HG03280 (cell line): ENCODE measurements around the gene CTNNA2.

Experiments
- ATAC-seq: cut with Tn5 transposase; IDR thresholded peaks from one replicate; pipeline ENCODE4 v1.9.1; 2021; ENCODE audit warnings: mild to moderate bottlenecking, moderate library complexity; ENCODE audit not compliant: unreplicated experiment

Gene CTNNA2

GRCh38 chr2:80437959-80438358, 925.1 kb downstream of the CTNNA2 start:
- ATAC-seq, result no peak

GRCh38 chr2:80438686-80439085, 925.8 kb downstream of the CTNNA2 start:
- ATAC-seq, result no peak

DNA sequence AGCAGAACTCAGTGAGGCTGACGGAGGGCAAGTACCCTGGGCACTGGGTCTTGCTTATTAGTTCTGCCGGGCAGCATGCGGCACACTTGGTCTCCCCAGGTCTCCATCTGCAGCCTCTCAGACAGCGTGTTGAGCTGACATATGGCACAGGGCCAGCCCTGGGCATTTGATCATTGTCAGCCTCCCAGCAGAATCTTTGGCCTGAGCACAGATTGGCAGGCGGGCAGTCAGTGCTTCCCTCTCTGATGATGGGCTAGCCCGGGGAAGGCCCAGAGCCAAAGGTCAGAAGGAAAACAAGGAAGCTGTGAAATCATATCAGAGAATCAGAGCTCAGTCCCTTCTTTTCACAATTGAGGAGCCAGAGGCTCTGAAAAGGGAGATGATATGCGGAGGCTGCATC, 941.8 kb downstream of the CTNNA2 start:
- ATAC-seq, result no peak

DNA sequence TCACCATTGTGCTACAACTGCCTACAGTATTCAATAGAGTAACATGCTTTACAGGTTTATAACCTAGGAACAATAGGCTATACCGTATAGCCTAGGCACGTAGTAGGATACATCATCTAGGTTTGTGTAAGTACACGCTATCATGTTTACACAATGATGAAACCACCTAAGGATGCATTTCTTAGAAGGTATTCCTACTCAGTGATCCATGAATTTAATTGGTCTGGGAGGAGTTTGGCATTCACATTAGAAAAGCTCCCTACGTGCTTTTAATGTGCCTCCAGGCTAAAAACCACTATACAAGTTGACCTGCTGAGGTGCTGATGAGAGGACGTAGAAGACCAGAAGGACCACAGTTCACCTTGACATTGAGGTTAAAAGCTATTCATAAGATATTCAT, 946.2 kb downstream of the CTNNA2 start:
- ATAC-seq, result no peak

DNA sequence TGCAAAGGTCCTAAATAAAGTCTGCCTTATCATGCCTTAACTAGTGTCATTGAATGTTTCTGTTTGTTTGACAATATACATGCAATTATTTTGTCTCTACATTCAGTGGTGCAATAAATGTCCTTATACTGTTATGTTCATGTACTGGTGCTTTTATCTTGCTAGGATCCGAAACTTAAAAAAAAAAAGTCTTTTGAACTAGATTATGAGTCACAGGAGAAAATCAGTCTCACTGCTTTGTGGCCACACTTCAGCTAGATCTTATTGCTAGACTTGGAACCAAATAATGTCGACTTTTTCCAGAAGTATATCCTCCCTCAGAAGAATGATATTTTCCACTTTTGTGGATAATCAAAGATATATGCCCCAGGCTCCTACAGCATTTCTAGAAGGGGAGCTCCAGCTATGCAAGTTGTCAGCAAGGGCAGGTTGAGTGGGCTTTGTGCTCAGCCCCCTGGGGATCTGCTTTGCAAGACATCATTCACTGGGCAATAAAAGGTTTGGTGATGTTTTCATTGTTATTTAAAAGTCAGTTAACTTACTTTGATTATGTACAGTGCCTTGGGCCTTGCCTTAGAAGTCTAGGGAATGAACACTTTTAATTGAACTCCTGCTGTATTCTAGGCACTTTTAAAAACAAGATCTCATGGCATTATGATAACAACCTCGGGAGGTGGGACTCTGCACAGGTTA, 948.8 kb downstream of the CTNNA2 start:
- ATAC-seq, result no peak

- no peak for ATAC-seq
These were observed 949.8 kb downstream of the CTNNA2 start for GRCh38 chr2:80462654-80463053.

DNA sequence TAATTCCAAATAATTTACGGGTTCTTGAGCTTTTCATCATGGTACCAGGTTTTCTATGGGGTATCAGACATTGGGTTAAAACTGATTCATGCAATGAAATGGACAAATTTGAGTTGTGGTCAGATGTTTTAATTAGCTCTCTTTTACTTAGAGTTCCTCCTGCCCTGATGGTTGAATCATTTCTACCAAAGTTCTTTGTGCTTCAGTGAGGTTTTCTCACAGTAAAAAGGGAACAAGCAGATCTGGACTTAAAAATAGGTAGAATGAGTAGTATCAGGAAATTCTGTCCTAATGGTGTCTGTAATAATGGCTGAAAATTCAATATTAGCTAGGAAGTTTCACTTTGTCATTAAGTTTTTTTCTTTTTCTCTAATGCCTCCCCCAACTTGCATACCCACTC, 951.4 kb downstream of the CTNNA2 start:
- ATAC-seq, result no peak

DNA sequence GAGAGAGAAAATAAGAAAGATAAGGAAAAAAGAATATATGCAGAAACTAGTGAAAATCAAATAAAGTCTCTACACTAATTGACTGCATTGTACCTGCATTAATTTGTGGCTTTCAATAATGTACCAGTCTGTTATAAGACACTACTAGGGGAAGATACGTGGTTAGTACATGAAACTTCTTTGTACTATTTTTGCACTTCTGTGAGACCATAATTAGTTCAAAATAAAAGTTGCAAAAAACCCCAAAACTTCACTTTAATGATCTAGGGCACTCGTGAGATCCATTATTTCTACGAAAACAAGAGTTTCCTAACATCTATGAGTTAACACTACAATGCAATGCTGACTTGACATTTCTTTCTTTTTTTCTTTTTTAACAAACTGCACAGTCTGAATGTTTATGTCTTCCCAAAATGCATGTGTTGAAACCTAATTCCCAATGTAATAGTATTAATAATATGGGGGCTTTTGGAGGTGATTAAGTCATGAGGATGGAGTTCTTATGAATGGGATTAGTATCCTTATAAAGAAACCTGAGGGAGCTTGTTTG, 954.5 kb downstream of the CTNNA2 start:
- no peak for ATAC-seq

GRCh38 chr2:80469428-80469827, 956.6 kb downstream of the CTNNA2 start:
- no peak for ATAC-seq

GRCh38 chr2:80473069-80473468, 960.2 kb downstream of the CTNNA2 start:
- no peak for ATAC-seq

DNA sequence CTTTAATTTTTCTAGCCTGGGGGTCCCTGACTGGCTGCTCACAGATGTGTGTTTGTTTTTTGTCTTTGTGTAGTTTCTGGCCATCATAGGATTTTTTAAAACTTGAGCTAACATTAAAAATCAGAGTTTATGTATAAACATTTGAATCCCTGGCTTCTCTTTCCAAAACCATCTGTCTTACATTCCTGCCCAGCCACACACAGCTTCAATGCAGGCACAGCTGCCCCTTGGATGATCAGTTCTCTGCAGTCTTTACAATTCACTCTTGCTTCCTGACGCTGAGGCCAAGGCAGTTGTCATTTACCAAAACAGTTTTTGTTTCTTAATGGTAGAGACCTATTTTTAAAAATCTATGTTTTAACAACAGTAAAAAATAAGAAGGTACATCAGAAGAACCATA, 960.9 kb downstream of the CTNNA2 start:
- no peak for ATAC-seq

DNA sequence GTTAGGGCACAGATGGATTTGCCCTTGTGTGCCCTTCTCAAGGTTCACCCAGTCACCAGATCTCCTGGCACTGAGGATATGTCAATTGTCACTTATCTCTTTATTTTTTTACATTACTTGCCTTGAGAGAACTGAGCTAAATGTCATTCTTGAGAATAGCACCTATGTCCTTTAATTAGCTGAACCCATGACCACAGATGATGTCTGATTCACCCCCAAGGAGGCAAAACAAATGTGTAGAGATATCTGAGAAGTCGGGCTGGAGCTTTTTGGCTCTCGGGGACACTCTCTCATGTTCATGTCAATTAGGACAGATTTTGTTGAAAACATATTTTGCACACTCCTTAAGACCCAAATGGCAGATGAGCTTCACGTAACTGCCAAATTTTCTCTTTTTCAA, 963.1 kb downstream of the CTNNA2 start:
- no peak for ATAC-seq

GRCh38 chr2:80476535-80477117, 963.8 kb downstream of the CTNNA2 start:
- ATAC-seq, result no peak

GRCh38 chr2:80482276-80482675, 969.4 kb downstream of the CTNNA2 start:
- ATAC-seq, result no peak

DNA sequence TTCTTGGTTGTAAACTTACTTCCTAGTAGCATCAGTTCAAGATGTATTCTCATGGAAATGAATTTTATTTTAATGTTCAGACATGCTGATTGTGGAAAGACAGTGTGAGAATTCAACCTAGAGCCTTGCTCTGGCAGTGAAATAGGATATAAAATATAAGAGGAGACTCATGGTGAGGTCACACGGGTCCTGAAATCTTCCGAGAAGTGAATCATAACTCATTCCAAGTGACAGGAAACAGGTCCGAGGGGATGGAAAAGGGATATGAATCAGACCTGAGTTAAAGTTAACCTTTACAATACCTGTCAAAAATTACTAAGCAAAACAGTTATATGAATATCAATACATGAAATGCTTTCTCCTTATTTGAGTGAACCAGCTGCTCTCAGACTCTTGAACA, 976.9 kb downstream of the CTNNA2 start:
- no peak for ATAC-seq

GRCh38 chr2:80490964-80491363, 978.1 kb downstream of the CTNNA2 start:
- no peak for ATAC-seq

- ATAC-seq, result no peak
These were observed 983.5 kb downstream of the CTNNA2 start for GRCh38 chr2:80496346-80496745.

DNA sequence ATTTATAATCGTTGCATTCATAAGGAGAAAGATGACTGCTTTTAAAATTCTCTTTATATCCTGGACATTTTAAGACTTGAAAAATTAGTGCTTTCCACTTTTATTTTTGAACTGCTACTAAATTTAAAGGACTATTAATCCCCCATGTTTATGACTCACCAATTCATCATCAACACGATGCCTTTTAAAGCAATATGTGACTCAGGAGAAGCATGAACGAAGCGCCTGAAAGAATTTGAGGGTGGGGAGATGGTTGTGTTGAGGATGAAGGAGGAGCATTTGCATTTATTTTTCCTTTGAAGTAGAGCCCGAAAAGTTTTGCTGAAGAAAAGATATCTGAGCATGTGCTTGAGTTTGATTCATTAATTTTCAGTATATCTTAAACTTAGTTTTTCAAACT, 983.9 kb downstream of the CTNNA2 start:
- ATAC-seq, result no peak

DNA sequence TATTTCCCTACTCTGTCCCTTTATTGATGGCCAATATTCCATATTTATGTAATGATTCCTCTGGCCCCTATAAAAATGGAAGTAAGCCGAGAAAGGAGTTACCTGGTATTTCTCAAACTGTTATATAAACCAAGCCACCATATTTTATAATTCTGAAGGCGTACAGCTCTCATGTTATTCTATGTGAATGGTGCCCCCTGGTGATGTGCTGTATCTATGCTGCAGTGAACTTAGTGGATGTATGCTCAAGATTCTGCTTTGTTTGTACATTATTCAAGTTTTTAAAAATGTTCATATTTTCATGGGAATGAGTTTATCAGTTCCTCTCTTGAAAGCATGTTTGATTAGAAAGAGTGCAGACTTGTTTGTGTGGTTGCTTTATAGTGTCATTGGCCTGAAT, 986.2 kb downstream of the CTNNA2 start:
- no peak for ATAC-seq

DNA sequence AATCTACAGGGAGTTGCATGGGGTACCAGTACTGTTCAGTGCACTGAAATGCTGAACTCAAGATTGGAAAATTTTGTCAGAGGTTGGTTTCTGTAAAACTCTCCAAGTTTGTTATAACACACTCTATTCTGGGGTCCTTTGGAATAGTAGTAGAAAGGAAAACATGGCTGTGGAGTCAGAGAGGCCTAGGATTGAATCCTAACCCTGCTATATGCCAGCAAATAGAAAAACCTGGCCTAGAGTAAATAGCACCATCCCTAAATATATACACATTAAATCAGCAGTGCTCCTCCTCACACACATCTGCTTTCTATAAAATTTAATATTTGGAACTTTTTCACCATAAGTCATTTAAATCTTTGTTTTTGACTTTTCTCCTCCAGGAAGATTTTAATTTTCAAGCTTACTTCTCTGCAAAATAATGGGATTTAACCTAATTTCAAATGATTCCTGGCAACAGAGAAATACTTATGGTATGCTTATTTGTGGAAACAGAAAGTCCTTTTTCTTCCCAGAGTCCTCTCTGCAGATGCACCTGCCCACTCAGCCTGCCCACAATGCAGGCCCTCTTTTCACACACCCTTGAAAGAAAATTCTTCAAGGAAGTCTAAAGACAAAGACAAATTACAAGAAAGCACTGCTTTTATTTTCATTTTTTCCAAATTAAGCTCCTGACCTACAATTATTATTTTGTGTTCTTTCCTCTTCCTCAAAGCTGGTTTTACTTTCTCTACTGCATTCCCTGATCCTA, 989.2 kb downstream of the CTNNA2 start:
- no peak for ATAC-seq

GRCh38 chr2:80506563-80506962, 993.7 kb downstream of the CTNNA2 start:
- no peak for ATAC-seq

- no peak for ATAC-seq
These were observed 997.9 kb downstream of the CTNNA2 start for GRCh38 chr2:80510716-80511115.
